Thoracic aorta (tissue), 2 donors: ENCODE results near the gene MTUS2. TPM values are rescaled to one million over a fixed set of nuclear protein-coding genes. Genes with fewer than 3 reads are reported as not detected.

Source experiments
- ATAC-seq: fragments of 150-250 bp; one replicate; pipeline ENCODE4 v1.8.0; 2017; ENCODE audit warnings: low read depth; ENCODE audit not compliant: insufficient number of reproducible peaks, low FRiP score
- DNase-seq: peaks from one replicate; pipeline ENCODE4 v3.0.0-alpha.2; 2020; ENCODE audit warnings: low spot score
- H3K27ac ChIP-seq, 2 donors: fragments of 200-600 bp; sonication (generic); 1 replicate in 1 of 2; 2 replicates in 1 of 2; pipeline ENCODE4 v1.5.1; 2016; ENCODE audit warnings: mild to moderate bottlenecking in 2 of 2, moderate library complexity in 2 of 2
- H3K27me3 ChIP-seq: fragments of 200-600 bp; sonication (generic); replicated peaks from 2 replicates; pipeline ENCODE4 v1.6.0; 2016; ENCODE audit warnings: mild to moderate bottlenecking; ENCODE audit not compliant: insufficient read depth
- H3K36me3 ChIP-seq: fragments of 200-600 bp; sonication (generic); one replicate; pipeline ENCODE4 v1.5.1; 2016
- H3K4me1 ChIP-seq, 2 donors: fragments of 200-600 bp; sonication (generic); 1 replicate in 1 of 2; 2 replicates in 1 of 2; pipeline versions ENCODE4 v1.5.1 to v1.6.0; 2016; ENCODE audit warnings: low read depth in 2 of 2, mild to moderate bottlenecking in 1 of 2; ENCODE audit not compliant: control insufficient read depth in 1 of 2
- H3K4me3 ChIP-seq: fragments of 200-600 bp; sonication (generic); 2 replicates; pipeline ENCODE4 v1.5.1; 2016; ENCODE audit warnings: mild to moderate bottlenecking
- H3K9me3 ChIP-seq: fragments of 200-600 bp; sonication (generic); 2 replicates; pipeline ENCODE4 v1.5.1; 2016
- total RNA-seq, 2 donors: library from RNA; depleted of rRNA; stranded (reverse); fragments of >200 nt; gene quantifications; one replicate each; pipeline versions ENCODE4 v1.1.0 to v1.2.3, GENCODE V29; 2016
- TF ChIP-seq, protein P1 (sequence below): fragments of 200-600 bp; sonication (generic); IDR thresholded peaks from one replicate; pipeline ENCODE4 v1.5.1; 2019; ENCODE audit warnings: antibody characterized with exemption

The MTUS2 gene
- total RNA-seq, 2 donors from 2014 or later, result 14.9 to 26.4 TPM

DNA sequence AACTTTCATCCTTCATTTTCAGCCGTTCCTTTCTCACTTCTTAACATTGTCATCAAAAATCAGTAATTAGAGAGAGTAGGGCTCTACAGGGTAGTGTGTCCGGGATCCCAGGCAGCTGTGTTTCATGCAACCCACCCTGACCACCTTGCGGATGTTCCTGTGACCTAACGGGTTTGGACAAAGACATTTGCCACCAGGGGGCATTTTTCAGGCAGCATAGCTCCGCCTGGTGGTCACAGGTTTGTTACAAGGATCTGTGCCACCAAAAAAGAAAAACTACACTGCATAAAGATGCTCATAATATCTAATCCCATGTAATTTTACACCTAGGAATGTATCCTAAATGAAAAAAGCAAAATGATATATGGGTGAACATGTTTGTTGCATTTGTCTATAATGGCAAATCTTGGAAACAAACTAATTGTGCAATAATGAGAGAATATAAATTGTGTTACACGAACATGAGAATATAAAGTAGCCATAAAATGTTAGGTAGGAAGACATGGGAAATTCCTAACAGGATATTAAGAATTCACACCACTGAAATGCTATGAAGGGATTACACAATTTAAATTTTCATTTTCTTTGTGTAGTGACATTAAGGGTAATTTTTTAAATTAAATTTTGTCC is 652.3 kb downstream of the MTUS2 start:
- H3K4me1 ChIP-seq, result no peaks in the 10 kb centered on the region
- H3K27me3 ChIP-seq, result no peaks in the 10 kb centered on the region
- TF ChIP-seq, protein P1, sequence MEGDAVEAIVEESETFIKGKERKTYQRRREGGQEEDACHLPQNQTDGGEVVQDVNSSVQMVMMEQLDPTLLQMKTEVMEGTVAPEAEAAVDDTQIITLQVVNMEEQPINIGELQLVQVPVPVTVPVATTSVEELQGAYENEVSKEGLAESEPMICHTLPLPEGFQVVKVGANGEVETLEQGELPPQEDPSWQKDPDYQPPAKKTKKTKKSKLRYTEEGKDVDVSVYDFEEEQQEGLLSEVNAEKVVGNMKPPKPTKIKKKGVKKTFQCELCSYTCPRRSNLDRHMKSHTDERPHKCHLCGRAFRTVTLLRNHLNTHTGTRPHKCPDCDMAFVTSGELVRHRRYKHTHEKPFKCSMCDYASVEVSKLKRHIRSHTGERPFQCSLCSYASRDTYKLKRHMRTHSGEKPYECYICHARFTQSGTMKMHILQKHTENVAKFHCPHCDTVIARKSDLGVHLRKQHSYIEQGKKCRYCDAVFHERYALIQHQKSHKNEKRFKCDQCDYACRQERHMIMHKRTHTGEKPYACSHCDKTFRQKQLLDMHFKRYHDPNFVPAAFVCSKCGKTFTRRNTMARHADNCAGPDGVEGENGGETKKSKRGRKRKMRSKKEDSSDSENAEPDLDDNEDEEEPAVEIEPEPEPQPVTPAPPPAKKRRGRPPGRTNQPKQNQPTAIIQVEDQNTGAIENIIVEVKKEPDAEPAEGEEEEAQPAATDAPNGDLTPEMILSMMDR, result peak; percentile 73
- H3K4me3 ChIP-seq, result no peak overlapping the region
- DNase-seq, result no peak
- no peak overlapping the region for H3K27ac ChIP-seq
- no peak for ATAC-seq
- no peaks in the 10 kb centered on the region for H3K36me3 ChIP-seq
- no peaks in the 10 kb centered on the region for H3K9me3 ChIP-seq

DNA sequence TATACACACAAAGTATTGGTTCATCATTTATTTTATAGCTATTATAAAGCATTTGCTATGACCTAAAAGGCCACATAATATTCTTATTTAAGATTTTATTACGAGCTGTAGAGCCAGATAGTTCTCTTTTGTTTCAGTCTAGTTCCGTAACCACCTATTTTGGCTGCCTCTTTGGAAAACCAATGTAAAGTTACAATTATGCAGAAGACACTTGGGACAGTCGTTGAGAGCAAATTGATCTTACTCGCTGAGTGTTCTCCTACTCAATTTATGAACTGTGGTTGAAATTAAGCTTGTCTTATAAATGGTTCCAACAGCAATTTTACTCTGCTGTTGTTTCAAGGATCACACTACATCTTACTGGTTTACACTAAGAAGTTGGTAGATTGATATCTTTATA is 653.0 kb downstream of the MTUS2 start:
- no peak for DNase-seq
- no peaks in the 10 kb centered on the region for H3K9me3 ChIP-seq
- no peak overlapping the region for H3K4me3 ChIP-seq
- TF ChIP-seq, protein P1, result no peak
- H3K36me3 ChIP-seq, result no peaks in the 10 kb centered on the region
- ATAC-seq, result no peak
- H3K27me3 ChIP-seq, result no peaks in the 10 kb centered on the region
- no peaks in the 10 kb centered on the region for H3K4me1 ChIP-seq
- no peak overlapping the region for H3K27ac ChIP-seq

DNA sequence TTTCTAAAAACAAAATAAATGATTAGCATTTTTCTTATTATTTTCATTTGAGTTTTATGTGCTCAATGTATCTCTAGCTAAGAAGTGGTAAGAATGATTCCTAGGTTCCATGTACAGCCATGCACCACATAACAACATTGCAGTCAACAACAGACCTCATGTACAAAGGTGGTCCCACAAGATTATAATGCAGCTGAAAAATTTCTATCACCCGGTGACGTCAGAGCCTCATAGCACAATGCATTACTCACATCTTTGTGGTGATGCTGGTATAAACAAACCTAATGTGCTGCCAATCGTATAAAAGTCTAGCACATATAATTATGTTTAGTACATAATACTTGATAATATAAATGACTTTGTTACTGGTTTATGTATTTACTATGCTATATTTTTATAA is 654.9 kb downstream of the MTUS2 start:
- ATAC-seq (no peak), DNase-seq (no peak)
- TF ChIP-seq, protein P1, result no peak
- no peak overlapping the region for H3K27ac ChIP-seq
- H3K4me3 ChIP-seq, result no peak overlapping the region
- H3K9me3 ChIP-seq, result no peaks in the 10 kb centered on the region
- H3K4me1 ChIP-seq, result no peaks in the 10 kb centered on the region
- H3K27me3 ChIP-seq, result no peaks in the 10 kb centered on the region
- H3K36me3 ChIP-seq, result no peaks in the 10 kb centered on the region

DNA sequence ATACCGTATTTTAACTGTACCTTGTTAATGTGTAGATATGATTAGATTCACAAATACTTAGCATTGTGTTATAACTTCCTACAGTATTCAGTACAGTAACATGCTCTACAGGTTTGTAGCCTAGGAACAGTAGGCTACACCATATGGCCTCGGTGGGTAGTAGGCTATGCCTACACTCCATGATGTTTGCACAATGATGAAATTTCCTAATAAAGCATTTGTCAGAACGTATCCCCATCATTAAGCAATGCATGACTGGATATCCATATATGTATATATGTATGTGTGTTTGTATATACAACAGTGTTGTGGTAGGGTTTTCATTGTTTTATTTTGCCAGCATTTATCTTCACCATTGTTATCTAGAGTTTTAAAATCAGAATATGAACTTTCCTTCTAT is 655.9 kb downstream of the MTUS2 start:
- H3K4me3 ChIP-seq, result no peak overlapping the region
- H3K9me3 ChIP-seq, result no peaks in the 10 kb centered on the region
- no peaks in the 10 kb centered on the region for H3K27me3 ChIP-seq
- H3K36me3 ChIP-seq, result no peaks in the 10 kb centered on the region
- TF ChIP-seq, protein P1, result no peak
- no peak overlapping the region for H3K27ac ChIP-seq
- no peaks in the 10 kb centered on the region for H3K4me1 ChIP-seq
- no peak for ATAC-seq
- DNase-seq, result no peak

DNA sequence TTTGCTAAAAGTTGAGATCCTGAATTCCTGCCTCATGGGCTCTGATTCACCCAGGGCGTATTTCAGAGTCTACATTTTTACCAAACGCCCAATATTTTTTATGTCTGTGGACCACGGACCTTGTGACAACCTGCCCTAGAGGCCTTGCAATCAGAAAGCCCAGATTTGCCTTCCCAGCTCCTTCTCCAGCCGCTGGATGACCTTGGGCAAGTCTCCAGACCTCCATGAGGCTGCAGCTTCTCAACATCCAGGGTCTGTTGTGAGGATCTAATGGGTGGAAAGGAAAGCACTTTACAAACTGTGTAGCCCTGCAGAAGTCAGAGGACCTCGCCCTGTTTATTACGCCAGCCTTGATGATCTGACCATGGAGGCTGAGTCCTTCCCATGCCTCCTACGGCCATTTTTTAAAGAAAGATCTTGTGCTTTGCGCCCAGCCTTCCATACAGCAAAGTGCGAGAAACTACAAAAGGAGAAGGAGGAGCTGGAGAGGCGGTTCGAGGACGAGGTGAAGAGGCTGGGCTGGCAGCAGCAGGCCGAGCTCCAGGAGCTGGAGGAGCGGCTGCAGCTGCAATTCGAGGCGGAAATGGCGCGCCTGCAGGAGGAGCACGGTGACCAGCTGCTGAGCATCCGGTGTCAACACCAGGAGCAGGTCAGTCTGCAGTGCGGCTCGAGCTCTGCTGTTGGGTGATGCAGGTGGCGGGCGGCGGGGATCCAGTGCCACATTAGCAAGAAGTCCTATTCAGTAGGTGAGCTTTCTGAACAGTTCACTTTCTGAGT is 659.8 kb downstream of the MTUS2 start:
- TF ChIP-seq, protein P1, result no peak
- ATAC-seq, result no peak

More for the DNA sequence above, 659.8 kb downstream of the MTUS2 start:
- Histone ChIP-seq H3K27ac (no peak overlapping the region), H3K9me3 (no peaks in the 10 kb centered on the region), H3K4me1 (no peaks in the 10 kb centered on the region), H3K27me3 (no peaks in the 10 kb centered on the region), H3K4me3 (no peak overlapping the region), H3K36me3 (no peaks in the 10 kb centered on the region)
- no peak for DNase-seq
